HG03439 (cell line): ENCODE results near the gene HELZ.
"Not testable (repeated sequence)": the region's sequence is repeated elsewhere in the genome, so short reads cannot be mapped to it uniquely, and the experiment has no call there.

Source experiments
- ATAC-seq: cut with Tn5 transposase; IDR thresholded peaks from one replicate; pipeline ENCODE4 v1.9.1; 2021; ENCODE audit warnings: mild to moderate bottlenecking, moderate library complexity; ENCODE audit not compliant: unreplicated experiment

HELZ gene

DNA sequence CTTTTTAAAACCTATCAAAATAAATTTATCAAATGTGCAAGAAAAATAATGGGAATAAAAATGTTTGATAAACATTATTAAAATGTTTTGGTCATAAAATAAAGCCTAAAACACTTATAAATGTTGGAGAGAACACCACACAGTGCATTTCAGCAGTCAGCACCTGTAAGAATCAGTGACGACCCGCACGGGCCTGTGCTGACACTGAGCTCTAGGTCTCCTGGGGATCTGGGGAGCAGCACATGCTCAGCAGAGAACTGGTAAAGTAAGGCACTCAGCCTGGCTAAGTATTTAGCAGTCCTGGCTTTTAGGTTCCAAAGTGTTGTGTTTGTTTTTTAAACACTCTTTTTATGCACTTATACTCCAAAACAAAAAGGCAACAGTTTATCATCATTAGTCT lies 46.9 kb downstream of the HELZ start:
- no peak for ATAC-seq

DNA sequence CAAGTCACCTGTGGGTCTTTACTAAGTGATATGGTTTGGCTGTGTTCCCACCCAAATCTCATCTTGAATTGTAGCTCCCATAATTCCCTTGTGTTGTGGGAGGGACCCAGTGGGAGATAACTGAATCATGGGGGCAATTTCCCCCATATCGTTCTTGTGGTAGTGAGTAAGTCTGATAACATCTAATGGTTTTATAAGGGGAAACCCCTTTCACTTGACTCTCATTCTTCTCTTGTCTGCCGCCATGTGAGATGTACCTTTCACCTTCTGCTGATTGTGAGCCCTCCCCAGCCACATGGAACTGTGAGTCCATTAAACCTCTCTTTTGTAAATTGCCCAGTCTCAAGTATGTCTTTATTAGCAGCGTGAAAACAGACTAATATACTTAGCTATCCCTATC lies 48.0 kb downstream of the HELZ start:
- ATAC-seq, result not testable (repeated sequence)

DNA sequence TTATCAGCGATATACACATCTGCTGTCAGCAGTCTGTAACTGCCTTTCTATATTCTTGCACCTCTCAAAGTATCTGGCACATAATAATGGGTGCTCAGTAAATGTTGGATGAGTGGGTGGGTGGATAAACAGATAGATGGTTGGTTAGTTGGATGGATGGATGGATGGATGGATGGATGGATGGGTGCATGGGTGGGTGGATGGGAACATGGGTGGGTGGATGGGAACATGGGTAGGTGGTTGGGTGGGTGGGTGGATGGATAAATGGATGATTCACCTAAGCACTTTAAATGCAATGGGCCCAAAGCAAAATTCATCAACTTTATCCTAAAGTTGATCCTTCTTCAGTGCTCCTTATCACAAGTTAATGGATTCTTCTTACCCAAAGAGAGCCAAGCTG lies 48.6 kb downstream of the HELZ start:
- no peak for ATAC-seq

- no peak for ATAC-seq
Observed at GRCh38 chr17:67194134-67194533, 50.9 kb downstream of the HELZ start.

GRCh38 chr17:67187927-67188326 lies 57.1 kb downstream of the HELZ start:
- no peak for ATAC-seq

DNA sequence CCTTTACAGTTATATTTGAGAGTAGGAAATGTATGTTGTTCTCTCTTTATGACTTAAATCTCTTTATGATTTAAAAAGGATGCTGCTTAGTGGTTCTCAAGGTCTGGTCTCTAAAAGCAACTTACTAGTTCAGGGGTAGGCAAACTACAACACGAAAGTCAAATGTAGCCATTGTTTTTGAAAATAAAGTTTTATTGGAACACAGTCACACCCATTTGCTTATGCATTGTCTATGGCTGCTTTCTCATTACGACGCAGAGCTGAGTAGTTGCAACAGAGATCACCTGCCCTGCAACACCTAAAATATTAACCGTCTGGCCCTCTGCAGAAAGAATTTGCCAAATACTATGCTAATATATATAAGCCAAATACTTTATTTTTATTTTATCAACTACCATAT lies 58.2 kb downstream of the HELZ start:
- ATAC-seq, result no peak

GRCh38 chr17:67183531-67183930 lies 61.5 kb downstream of the HELZ start:
- no peak for ATAC-seq

DNA sequence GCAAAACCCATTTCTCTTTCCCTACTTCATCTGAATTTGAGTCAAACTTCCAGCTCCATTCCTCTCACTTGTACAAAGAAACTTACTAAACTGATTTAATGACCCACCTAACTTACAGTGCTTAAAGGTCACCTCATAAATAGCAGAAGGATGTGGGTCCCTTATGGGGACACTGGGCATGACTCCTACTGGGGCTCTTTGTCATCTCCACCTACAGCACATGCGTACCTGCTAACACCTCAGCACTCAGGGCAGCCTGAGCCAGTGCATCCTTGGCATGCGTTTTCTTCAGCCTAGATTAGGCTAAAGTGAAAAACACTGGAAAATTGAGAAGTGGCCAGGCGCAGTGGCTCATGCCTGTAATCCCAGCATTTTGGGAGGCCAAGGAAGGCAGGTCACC lies 63.2 kb downstream of the HELZ start:
- no peak for ATAC-seq

DNA sequence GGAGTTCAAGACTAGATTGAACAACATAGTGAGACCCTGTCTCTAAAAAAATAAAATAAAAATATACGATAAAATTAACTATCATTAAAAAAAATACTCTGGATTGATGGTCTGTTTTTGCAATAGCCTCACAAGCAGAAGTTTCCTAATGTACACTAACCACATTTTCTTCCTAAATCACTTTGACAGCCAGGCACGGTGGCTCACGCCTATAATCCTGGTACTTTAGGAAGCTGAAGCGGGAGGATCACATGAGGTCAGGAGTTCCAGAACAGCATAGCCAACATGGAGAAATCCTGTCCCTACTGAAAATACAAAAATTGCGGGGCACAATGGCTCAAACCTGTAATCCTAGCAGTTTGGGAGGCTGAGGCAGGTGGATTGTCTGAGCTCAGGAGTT lies 64.7 kb downstream of the HELZ start:
- no peak for ATAC-seq

DNA sequence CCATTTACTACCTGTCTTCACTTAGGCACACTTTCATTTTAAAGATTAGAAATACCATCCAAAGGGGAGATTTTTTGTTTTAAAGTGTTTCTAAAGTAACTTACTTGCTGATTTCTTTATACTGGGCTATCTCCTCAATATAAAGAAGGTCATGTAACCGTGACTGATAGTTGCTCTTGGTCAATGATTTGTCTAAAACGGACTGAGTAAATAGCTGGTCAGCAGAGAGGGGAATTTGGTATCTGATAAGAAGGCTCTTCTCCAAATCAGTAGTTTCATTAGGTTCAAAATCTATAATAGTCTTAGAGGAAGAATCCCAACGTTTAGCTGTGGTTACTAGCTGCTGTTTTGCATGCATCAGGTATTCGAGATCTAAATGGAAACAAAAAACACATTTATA lies 66.4 kb downstream of the HELZ start:
- ATAC-seq, result no peak

- ATAC-seq, result no peak
Observed at GRCh38 chr17:67177732-67178131, 67.3 kb downstream of the HELZ start.

DNA sequence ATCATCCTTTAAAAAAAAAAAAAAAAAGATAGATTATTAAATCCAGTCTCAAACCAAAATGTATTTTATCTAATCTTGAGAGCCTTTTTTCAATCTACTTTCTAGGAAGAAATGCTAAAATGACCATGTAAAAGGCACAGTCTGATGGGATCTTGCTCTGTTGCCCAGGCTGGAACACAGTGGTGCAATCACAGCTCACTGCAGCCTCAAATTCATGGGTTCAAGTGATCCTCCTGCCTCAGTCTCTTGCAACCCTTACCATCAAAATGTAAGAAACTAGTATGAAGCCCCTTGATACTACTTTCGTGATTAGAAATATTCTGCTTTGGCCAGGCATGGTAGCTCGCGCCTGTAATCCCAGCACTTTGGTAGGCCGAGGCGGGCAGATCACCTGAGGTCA lies 70.8 kb downstream of the HELZ start:
- no peak for ATAC-seq

GRCh38 chr17:67171560-67171959 lies 73.4 kb downstream of the HELZ start:
- peak; percentile 94 for ATAC-seq

- ATAC-seq, result no peak
Observed at GRCh38 chr17:67168496-67168895, 76.5 kb downstream of the HELZ start.

- no peak for ATAC-seq
Observed at GRCh38 chr17:67165201-67165600, 79.8 kb downstream of the HELZ start.

DNA sequence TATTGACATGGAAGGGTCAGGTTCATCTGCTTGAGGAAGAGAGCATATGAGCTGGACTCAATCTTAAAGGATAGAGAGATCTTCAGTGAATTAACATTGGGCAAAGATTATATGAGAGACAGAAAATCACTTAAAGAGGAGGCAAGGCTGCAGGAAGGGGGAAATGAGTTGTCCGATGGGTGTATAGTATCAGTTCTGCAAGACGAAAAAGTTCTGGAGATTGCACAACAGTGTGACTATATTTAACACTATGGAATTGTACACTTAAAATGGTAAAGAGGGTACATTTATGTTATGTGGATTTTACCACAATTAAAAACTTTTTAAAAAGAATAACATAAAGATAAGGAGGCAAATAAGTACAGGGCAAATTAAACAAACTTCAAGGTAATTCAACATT lies 80.7 kb downstream of the HELZ start:
- ATAC-seq, result no peak

DNA sequence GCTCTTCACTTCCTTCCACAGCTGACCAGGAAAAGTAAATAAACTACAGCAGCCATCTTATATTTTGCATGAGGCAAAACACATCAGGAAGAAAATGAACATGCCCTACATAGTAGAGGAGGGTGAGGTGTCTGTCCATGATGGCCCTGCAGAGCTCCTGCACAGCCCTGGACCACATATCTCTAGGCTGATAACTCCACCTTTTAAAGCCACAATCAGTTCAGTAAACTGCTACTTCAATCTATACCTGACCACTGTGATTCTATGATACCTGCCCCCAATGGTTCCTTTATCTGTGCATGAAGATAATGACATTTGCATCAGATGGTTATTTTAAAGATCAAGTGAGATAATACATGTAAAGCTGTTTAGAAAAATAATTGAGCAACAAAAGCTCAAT lies 82.2 kb downstream of the HELZ start:
- no peak for ATAC-seq

DNA sequence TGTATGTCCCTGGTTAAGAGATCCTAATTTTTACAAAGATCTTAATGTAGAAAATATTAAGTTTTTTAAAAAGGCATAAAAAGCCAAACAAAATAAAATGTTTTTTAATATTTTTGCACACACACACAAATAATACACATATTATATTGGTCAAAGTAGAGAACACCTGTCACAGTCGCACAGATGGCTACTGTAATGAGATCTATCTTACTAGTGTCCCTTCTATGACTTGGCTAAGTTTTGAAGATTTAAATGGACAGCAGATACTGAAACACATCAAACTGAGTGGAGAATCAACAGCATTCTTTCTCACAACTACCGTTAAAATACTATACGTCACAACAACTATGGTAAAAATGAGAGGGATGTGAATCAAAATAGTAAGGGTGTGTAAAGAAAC lies 83.4 kb downstream of the HELZ start:
- no peak for ATAC-seq

DNA sequence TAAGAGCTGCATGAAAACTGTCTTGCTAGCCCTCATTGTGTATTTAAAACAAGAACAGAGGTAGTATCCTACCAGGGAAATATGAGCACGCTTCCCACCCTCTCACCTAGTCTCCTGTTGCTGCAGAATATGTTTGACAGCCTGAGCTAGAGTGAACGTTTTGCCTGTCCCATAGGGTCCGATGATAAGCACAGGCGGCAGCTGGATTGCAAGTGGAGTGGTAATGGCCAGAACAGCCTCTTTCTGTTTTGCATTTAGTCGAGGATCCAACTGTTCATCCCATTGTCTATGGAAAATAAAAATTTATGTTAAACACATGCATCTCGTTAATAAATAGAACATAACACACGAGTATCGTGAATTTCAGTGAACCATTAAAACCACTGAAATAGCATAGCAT lies 84.2 kb downstream of the HELZ start:
- ATAC-seq, result no peak

- ATAC-seq, result no peak
Observed at GRCh38 chr17:67157732-67158639, 87.0 kb downstream of the HELZ start.

DNA sequence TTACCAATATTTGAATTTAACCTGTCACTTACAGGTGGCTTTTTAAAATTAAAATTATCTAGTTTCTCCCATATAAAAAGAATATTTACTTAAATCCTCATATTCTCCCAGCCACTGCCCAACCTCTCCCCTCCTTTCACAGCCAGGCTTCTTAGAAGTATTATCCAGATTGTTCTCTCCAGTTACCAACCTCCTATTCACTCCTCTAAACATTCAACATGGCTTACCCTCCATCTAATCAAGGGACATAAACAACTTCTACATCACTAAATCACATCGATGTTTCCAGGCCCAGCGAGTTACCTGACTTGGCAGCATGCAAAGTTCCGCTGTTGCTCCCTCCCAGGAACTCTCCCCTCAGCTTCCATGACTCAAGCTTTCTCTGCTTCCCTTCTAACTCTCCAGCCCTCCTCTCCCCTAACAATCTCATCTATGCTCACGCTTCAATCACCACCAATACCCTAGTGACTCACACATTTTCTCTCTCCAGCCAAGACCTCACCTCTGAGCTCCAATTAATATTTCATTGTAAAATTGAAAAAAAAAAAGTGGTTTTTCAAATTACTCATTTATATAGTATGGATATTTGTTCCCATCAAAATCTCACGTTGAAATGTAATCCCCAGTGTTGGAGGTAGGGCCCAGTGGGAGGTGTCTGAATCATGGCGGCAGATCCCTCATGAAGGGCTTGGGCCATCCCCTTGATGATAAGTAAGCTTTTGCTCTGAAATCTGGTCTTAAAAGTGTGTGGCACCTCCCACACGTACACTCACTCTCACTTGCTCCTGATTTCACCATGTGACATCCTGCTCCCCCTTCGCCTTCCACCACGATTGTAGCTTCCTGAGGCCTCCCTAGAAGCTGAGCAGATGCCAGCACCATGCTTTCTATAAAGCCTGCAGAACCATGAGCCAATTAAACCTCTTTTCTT lies 88.5 kb downstream of the HELZ start:
- no peak for ATAC-seq

GRCh38 chr17:67152824-67153223 lies 92.2 kb downstream of the HELZ start:
- no peak for ATAC-seq
